Kidney epithelial cell (primary cell): ENCODE results near the gene NAAA. TPM values are rescaled to one million over a fixed set of nuclear protein-coding genes. Genes with fewer than 3 reads are reported as not detected.

Source experiments
- DNase-seq: peaks from one replicate; pipeline ENCODE4 v3.0.0-alpha.2; 2010; ENCODE audit warnings: low read depth
- H3K27me3 ChIP-seq: 2 replicates; pipeline ENCODE4 v1.6.0; 2011; ENCODE audit warnings: low read length; ENCODE audit not compliant: control insufficient read depth, insufficient read depth
- H3K36me3 ChIP-seq: 2 replicates; pipeline ENCODE4 v1.5.1; 2011; ENCODE audit warnings: low read length; ENCODE audit not compliant: control insufficient read depth, insufficient read depth
- H3K4me3 ChIP-seq: 2 replicates; pipeline ENCODE4 v1.5.1; 2011; ENCODE audit warnings: low read depth, mild to moderate bottlenecking, control low read depth, low read length
- total RNA-seq: library from RNA; depleted of rRNA; stranded (reverse); fragments of >200 nt; gene quantifications from 2 replicates; pipeline ENCODE4 v1.2.3, GENCODE V29; 2015
- TF ChIP-seq, protein P1 (sequence below): IDR thresholded peaks from 2 replicates; pipeline ENCODE4 v1.5.1; 2011; ENCODE audit warnings: mild to moderate bottlenecking, moderate library complexity, low read length, control low read depth, inconsistent platforms; ENCODE audit not compliant: insufficient read depth, poor library complexity, severe bottlenecking

The NAAA gene
- 13.2 and 16.8 TPM in 2 replicates for total RNA-seq

DNA sequence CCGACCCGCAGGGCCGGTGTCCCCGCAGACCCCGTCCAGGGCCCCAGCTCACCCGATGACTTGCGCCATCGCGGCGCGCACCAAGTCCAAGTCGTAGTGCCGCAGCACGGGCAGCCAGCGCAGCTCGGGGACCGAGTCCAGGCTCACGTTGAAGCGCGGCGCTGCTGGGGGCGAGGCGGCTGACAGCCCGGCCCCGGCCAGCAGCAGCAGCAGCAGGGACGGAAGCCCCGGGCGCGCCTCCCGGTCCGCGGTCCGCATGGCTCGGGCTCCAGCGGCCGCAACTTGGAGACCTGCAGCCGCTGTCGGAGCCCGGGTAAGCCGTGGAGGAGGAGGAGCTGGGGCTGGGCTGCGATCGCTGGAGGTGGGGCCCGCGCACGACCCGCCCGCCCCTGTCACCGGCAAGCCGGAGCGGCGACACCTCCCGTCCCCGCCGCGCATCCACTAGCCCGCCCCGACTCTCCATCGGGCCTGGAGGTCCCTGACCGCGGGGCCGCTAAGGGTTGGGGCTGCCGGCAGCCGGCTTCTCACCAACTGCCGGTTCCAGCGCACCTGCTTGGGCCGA, at the start of gene NAAA:
TSS of gene NAAA (minus strand) at position 322 of the 562 bp plus-strand sequence. CDS start at position 258, 64 bp downstream.
- Histone ChIP-seq H3K36me3 (no peaks in the 10 kb centered on the region), H3K27me3 (no peaks in the 10 kb centered on the region), H3K4me3 (peak within 1 kb of the TSS; percentile 67)
- TF ChIP-seq, protein P1, sequence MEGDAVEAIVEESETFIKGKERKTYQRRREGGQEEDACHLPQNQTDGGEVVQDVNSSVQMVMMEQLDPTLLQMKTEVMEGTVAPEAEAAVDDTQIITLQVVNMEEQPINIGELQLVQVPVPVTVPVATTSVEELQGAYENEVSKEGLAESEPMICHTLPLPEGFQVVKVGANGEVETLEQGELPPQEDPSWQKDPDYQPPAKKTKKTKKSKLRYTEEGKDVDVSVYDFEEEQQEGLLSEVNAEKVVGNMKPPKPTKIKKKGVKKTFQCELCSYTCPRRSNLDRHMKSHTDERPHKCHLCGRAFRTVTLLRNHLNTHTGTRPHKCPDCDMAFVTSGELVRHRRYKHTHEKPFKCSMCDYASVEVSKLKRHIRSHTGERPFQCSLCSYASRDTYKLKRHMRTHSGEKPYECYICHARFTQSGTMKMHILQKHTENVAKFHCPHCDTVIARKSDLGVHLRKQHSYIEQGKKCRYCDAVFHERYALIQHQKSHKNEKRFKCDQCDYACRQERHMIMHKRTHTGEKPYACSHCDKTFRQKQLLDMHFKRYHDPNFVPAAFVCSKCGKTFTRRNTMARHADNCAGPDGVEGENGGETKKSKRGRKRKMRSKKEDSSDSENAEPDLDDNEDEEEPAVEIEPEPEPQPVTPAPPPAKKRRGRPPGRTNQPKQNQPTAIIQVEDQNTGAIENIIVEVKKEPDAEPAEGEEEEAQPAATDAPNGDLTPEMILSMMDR = peak; percentile 26
- no peak for DNase-seq

DNA sequence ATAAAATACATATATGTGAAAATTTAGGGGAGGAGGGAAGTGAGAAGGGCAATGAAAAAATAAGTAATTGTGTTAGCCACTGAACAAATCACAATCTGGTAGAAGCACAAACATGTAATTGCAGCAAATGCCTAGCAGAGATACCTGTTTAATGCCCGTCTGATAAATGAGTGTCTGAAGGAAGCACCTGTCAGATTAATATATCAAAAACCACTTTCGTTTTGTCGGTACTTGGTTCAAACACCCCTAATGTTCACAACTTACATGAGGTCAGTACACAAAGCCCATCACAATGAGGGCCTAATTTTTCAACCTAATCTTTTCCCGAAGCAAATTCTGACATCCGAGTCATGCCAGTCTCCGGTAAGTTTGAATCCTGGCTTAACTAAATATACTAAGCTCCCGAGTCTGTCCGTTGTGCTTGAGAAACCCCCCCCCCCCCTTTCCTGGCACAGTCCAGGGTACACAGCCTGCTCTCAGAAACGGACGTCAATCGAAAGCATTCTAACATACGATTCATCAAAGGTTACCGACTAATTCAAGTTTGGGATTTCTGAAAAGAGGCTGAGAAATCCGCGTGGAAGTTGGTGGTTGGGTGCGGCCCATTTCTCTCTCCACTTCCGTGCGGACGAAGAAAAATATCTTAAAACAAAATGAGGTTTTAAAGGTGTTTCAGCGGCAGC, 49.2 kb upstream of the NAAA start:
- H3K36me3 ChIP-seq = no peaks in the 10 kb centered on the region
- H3K27me3 ChIP-seq = no peaks in the 10 kb centered on the region
- TF ChIP-seq, protein P1 = no peak
- peak overlapping the region; percentile 78 for H3K4me3 ChIP-seq
- DNase-seq = no peak

DNA sequence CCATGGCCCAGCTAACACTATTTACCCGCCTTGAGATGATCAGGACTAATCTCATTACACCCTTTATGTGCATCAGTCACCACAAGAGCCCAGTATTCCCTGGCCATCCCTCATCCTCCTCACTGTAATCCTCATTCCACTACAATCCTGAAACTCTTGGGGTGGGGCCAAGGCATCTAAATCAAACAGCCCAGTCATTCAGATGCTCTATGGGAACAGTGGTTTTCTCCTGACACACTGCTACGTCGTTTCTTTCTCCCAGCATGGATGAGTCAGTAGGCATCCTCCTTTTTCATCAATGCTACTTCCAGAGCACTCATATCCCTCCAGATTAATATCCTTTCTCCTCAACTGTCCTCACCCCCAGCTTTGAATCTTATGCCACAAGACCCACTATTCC, 44.3 kb upstream of the NAAA start:
- H3K36me3 ChIP-seq = no peaks in the 10 kb centered on the region
- H3K27me3 ChIP-seq = no peaks in the 10 kb centered on the region
- H3K4me3 ChIP-seq = no peak overlapping the region
- TF ChIP-seq, protein P1 = no peak
- DNase-seq = peak; percentile 9

DNA sequence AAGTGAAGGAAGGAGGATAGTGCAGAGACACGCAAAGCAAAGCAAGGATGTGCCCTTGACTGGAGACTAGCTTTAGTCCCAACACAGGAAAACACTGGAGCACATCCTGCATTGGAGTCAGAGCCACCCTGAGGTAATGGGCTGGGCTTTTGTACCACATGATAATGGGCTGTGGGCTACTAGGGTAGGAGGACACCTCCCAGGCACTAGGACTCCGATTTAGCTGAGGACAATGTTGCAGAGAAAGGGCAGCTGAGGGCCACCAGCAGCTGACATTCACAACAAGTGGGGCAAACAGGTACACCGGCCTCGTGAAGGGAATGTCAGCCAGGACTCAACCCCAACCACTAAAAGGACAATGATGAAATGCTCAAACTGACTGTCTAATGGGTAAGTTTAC, 39.8 kb upstream of the NAAA start:
- no peak overlapping the region for H3K4me3 ChIP-seq
- no peaks in the 10 kb centered on the region for H3K27me3 ChIP-seq
- H3K36me3 ChIP-seq = no peaks in the 10 kb centered on the region
- DNase-seq = no peak
- TF ChIP-seq, protein P1 = no peak

DNA sequence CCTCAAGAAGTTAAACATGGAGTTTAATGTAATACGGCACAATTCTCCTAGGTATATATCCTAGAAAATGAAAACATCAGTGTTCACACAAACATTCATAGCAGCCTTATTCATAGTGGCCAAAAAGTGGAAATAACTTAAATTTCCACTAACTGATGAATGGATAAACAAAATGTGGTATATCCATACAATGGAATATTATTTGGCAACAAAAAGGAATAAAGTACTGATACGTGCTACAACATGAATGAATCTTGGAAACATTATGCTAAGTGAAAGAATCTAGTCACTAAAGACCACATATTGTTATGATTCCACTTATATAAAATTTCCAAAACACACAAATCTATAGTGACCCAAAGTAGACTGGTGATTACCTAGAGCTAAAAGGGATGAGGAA, 35.4 kb upstream of the NAAA start:
- DNase-seq = no peak
- TF ChIP-seq, protein P1 = no peak
- Histone ChIP-seq H3K36me3 (no peaks in the 10 kb centered on the region), H3K4me3 (no peak overlapping the region), H3K27me3 (no peaks in the 10 kb centered on the region)
